Measurements from ENCODE around the gene TOGARAM2.

Gene TOGARAM2

DNA sequence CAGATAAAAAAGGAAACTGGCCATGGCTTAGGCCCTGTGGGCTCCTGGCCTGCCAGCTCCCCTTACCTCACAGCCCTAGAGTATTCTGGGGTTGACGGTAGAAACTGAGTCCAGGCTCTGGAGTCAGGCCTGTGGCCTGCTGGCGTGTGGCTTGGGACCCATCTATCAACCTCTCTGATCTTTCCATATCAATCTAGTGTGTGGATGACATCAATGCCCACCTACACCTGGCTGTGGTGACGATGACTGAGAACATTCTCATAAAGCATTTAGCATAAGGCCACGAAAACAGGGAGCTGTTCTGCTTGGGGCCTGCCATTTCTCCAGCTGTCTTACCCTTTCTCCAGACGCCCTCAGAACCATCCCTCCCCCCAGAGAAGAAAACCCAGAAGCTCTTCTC lies 75.4 kb downstream of the TOGARAM2 start:
- no peak for DNase-seq (ENCODE audit: low spot score)

DNA sequence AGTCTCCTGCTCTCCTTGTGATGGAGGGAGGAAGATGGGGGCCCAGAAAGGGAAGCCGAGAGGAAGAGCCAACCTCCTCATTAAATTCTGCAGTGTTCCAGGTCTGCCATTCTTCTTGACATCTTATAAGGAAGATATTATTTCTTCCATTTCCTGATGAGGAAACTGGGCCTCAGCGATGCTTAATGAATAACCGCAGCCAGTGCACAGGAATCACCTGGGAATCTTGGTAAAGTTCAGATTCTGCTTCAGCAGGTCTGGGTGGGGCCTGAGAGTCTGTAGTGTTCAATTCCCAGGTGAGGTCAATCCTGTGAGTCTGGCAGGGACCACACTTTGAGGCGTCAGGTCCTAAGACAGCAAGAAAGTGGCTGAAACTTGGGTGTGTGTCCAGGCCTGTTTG lies 75.9 kb downstream of the TOGARAM2 start:
- DNase-seq (ENCODE audit: low spot score) = no peak

DNA sequence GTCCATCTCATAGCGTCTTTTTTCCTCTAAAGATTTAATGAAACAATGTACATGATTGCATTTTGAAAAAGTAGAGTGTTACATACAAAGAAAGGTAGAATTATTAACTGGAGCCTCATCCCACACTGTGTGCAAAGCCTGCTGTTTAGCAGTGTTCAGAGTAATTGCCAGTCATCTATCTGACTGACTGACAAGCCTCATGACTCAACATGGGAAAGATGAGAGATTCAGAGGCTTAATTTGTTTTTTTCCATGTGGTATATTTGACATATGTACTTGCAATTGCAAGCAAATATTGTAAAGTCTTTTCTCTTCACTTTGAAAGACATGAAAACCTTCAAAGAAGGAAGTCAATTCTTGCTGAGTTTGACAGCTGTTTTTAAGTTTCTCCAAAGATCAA lies 78.5 kb downstream of the TOGARAM2 start:
- DNase-seq (ENCODE audit: low spot score) = no peak

DNA sequence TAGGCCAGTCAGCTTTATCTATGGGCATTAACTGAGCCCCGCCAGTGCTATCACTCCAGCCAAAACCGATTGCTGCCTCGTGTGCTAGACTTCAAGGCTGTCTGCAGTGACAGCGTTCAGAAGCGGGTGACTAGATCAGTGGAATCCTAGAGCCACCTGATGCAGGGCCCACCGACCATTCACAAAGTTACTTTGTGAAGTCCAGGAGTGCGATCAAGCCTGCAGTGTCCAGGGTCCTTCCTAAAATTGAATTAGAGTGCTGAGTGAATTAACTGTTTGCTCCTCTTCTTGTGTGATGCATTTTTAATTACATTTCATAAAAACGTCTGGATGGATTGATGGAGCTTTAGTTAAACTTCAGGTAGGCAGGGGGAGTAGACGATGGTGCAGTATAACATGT lies 79.3 kb downstream of the TOGARAM2 start:
- no peak for DNase-seq (ENCODE audit: low spot score)

DNA sequence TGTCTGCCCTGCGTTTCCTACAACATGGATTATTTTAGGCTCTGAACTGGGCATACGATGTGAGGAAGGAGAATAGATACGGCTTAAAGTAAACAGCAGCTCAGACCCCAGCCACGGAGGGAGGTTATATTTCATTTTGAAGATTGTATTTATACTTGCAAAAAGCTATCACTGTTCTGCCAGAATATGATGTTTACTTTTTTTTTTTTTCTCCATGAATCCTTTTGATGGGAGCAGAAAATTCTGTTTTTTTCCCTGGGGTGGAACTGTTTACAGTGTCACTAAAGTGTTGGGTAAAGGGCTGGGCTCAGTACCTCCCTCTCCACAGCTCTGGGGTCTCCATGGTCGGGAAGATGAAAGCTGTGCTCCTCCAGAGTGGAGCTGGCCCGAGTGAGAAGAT lies 80.1 kb downstream of the TOGARAM2 start:
- DNase-seq (ENCODE audit: low spot score) = no peak

DNA sequence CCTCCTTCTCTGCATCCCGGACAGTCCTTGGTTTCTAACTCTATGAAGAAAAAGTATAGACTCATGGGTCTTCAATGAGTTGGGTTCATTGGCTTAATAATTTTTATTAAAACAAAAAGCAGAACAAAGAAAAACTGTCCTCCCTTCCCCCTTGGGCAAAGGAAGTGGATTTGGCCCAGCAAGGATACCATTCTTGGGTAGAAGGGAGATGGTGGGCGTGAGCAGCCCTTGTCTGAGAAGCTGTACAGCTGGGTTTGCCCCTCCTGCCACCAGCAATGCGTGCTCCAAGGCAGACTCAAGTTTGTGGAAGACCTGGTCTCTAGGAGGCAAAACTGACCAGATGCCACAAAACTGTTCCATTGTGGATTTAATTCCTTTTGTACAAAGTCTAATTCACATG lies 80.5 kb downstream of the TOGARAM2 start:
- DNase-seq (ENCODE audit: low spot score) = no peak

DNA sequence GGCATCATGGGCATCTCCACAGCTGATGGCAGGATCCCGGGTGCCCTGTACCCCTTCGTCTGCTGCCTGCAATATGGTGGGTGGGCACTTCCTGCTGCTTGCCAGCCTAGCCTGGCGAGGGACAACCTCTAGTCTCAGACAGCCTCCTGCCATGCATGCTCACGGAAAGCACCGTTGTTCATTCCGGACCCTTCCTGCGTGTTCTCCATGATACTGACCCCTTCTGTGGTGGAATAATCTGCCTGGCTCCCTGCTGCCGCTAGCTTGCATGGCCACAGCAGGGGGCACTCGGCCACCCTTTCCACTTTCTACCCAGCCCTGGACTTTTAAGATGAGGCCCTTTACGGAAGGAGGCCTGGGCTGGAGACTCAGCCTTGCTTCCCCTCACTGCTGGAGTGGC lies 81.3 kb downstream of the TOGARAM2 start:
- no peak for DNase-seq (ENCODE audit: low spot score)

DNA sequence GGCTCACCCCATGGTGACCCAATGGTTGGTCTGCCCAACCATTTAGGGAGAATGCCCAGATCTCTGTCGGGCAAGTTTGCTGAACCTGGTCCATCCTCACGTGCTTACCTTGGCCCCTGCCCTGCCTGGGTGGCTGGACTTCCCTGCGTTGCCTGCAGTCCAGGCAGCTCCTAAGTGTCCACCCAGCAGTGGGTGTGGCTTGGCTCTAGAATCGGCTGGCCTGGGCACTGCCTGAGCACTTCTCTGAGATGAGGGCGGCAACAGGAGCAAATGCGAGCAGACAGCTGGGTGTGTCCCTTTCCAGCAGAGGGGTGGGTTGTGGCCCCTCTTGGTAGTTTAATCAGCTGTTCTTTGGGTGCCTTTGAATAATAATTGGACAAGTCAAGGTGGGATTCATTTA lies 82.0 kb downstream of the TOGARAM2 start:
- peak; percentile 39 for DNase-seq (ENCODE audit: low spot score)

DNA sequence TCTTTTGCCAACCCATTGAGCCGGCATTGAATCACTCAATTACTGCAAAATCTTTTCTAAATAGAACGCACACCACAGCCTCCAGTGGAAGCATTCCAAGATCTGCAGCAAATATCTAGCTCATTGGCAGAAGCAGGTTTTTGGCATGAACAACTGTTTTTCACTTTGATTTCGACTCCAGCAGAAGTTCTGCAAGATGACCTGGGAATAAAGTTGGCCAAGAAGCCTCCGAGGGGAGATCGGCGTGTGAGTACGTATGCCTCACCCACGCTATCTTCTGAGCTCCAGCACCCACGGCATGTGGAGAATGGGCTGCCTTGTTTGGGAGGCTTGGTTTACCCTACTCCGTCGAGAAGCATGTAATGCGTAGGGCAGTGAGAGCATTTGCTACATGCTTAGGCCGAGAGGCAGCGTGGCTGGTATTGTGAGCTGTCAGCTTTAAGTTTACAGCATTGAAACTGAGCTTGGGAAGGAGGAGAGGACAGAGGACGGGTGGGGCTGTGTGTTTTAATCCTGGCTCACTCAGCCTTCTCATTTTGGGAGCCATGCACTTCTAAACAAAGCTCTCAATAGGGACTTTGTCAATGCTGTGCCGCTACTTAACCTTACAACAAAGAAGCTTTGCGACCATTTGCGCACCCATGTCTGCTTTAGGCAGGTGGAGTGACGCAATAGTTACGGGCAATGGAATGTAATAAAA lies 82.7 kb downstream of the TOGARAM2 start:
- DNase-seq (ENCODE audit: low spot score) = no peak

DNA sequence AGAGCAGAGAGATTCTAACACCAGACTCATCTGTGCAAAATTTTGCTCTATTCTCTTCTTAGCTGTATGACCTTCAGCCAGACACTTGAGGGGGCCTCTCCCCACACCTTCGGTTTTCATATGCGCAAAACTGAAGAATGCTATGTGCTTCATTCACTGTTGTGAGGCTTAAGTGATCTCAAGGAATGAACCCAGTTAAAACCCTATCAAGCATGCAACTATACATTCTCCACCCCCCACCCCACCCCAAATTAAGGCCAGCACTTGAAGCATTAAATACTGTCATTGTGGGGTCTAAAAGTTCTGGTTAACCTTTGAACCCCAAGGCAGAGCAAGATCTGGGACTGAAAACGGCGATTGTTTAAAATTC lies 83.2 kb downstream of the TOGARAM2 start:
- DNase-seq (ENCODE audit: low spot score) = no peak

DNA sequence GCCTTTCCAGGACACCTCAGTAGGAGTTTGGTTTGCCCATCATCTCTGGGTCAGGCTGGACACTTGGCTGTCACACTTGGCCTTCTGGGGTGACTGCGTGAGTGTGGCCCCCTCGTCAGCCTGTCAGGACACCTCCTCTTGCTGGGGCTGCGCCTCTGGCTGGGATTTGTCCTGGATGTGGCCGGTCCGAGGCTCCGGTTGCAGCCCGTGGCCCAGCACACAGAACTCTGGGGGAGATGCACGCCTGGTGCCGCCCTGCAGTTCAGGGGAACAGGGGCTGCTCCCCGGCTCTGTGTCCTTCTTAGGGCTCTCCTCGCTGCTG lies 83.6 kb downstream of the TOGARAM2 start:
- no peak for DNase-seq (ENCODE audit: low spot score)

DNA sequence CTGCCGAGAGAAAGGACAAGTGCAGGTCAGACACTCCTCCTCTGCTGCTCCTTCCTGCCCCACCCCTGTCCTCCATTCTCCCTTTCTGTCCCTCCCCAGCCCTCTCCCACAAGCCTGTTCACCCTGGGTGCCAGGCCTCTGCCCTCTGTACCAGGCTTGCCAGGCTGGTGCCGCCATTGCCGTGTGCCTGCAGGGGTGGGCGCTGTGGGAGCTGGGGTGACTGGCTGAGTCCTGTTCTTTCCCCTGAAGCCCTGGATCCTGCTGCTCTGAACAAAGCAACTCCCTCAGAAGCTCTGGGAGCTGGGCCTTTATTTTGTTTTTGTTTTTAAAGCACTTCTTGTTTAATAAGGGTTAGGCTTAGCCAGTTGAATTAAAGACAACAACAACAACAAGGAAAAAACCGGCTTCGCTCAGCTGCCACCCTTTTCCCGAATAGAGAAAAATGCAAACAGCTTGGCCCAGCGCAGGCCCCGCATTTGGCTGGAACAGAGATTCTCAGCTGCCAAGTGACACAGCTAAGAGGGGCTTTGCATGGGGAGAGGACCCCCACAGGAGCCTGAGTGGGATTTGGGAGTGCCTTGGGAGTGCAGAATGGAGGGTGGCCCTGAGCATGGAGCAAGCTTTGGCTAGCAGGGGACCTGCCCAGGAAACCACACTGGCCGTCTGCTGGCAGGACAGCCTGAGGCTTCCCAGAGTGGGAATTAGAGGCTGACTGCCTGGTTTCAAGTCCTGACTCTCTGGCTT lies 84.1 kb downstream of the TOGARAM2 start:
- DNase-seq (ENCODE audit: low spot score) = no peak

DNA sequence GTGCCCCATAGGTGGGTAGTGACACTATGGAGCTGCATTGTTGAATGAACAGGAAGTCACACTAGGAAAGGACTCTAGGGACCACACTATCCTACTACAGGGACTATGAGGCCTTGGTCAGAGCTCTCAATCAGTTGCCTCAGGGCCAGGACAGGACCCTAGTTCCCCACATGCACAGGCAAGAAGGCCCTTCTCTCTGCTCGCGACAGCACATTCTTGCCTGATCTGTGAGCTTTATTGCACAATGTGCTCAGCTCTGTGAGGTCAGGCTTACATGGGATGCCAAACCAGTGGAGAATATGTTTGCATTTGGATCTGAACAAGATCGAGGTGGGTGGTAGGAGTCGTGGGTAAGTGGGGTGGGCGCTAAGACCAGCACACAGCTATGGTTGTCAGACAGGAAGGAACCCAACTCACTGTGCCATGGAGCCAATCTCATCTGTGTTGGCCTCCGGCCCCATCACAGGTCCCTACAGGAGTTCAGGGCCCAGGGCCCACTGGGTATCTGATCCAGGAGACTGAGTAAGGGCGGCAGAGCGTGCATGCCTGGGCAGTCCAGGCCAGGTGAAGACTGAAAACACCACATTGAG lies 85.3 kb downstream of the TOGARAM2 start:
- DNase-seq (ENCODE audit: low spot score) = no peak

DNA sequence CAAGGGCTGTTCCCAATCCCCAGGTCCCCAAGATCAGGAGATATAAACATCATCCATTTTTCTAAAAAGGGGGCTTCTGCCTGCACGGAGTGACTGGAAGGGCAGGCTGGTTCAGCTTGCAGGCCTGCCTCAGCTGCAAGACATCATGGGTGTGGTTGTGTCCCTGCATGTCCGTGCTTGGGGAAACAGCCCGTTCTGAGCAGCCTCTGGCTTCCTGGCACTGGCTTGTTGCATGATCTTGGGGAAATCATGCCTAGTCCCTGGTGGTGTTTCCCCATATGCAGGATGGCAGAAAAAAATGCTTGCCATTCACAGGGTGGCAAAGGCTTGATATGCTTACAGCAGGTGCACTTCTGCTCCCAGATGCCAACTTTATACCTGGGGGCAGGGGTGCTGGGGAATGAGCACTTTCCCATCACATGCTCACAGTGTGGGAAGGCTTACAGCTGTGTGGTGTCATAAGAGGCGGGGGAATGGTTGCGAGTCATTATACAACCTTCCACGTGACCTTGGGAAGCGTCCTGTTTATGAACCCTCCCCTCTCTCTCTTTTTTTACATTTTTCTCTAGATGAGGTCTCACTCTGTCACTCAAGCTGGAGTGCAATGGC lies 86.0 kb downstream of the TOGARAM2 start:
- DNase-seq (ENCODE audit: low spot score) = no peak

DNA sequence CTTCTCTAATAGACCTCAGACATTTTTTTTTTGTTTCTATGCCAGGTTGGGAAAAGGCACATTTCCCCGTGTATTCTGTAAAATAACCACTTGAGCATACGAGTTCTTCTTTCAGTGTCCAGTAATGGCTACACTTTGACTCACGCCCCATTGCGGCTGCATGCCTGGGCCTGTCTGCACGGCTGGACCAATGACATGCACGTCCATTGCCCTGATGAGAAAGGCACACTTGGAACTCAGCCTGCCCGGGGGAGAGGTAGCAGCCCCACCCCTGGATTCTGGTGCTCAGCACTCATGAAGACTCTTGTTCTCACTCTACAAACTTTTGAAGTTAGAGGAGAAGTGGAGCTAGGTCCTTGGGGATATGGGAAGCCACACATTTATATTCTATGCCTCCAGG lies 87.4 kb downstream of the TOGARAM2 start:
- DNase-seq (ENCODE audit: low spot score) = no peak

DNA sequence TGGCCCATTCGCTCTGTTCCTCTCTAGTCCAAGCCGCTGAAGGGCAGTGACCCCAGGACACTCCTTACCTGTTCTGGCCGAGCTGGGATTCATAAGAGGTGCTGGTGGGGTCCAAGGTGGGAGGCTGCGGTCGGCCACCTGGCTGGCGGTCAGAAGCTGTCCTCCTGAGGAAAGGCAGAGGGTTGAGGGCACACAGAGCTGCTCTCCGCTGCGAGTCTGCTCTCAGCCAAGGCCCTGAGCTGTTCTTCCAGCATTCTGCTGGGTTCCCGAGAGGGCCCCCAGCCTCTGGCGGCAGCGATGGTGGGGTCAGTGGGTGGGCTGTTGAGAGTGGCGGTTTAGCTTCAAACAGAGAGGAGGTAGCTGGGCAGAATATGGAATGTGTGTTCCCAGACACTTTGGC lies 89.4 kb downstream of the TOGARAM2 start:
- DNase-seq (ENCODE audit: low spot score) = no peak

DNA sequence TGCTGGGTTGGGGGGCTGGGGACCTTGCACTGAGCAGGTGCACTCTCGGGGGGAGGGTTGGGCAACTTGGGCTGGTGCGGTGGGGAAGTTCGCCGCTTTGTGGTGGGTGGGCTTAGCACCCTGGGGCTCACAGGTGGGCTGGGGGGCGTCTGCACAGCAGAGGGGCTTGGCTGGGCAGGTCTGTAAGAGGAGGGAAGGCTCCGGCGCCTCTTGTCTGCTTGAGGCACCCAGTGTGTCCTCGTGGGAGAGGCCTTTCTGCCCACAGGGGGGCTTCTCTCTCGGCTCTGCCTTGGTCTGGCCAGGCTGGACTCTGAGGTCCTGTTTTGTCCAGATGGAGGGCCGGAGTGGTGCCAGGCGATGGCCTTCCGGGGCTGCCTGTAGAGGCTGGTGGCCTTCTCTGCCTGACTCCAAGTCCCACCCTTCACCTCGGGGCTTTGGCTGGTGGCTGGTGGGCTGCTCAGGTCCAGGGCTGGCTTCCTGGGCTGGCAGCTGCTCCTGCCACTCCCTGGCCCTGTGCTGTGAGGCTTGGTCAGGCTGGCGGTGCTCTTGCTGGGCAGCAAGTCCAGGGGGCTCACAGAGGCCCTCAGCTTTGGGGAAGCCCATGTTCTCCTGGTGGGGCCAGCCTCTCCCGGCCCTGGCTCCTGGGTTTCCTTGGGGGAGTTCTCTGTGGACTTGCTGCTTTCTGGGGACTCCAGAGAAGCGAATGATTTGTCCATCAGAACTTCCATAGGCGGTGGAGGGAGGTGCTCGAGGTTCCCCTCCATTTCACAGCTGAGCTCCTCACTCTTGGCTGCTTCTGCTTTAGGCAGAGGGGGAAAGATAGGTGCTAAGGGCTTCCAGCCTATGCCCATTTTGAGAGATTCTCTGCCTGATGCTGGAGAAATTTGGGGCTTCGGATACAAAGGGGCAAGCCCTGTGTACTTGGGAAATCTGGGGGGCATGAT lies 90.2 kb downstream of the TOGARAM2 start:
- no peak for DNase-seq (ENCODE audit: low spot score)

DNA sequence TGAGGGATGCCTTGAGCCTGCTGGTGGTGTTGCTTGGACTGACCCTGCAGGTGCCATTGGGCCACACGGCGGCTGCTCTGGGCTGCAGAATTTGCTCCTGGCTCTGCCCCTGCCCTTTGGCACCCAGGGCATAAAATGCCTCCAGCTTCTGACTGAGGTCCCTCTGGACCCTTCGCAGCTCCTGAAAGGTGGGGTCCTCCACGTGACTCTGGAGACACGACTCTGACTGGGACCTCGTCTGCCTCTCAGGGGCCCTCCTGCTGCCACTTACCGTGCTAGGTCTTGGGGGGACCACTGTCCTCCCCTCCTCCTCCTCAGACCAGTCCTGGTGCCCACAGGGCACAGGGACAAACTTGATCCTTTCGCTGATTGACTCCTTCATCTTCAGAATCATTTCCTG lies 91.2 kb downstream of the TOGARAM2 start:
- DNase-seq (ENCODE audit: low spot score) = no peak

DNA sequence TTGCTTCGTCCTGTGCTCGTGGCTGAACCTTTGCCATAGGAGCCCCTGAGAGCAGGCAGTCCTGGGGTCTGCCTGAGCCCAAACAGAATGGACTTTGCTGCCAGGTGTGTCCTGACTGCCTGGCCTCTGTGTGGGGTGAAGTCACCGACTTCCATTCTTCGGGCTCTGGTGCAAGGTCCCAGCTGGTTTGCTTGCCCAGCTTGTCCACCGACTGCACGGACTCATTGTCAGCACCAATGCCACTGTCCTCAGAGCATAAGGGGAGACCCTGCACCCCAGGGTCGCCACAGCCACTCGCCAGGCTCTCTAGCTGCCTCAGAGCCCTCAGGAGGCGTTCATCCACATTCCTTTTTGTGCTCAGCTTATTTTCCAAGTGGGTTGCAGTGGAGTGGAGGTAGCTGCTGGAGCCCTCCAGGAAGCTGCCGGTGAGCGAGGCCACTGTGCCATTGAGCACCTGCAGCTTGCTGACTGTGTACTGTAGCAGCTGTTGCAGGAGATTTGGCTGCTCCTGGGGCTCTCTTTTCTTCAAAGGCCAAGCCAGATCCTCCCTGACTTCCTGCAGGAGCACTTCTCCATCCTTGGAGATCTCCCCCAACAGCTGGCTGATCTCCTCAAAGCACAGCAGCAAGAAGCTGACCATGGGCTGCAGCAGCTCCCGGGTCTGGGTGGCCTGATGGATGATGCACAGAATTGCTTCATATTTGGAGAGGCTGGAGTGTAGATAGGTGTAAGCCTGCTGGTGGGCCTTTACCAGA lies 92.0 kb downstream of the TOGARAM2 start:
- no peak for DNase-seq (ENCODE audit: low spot score)

DNA sequence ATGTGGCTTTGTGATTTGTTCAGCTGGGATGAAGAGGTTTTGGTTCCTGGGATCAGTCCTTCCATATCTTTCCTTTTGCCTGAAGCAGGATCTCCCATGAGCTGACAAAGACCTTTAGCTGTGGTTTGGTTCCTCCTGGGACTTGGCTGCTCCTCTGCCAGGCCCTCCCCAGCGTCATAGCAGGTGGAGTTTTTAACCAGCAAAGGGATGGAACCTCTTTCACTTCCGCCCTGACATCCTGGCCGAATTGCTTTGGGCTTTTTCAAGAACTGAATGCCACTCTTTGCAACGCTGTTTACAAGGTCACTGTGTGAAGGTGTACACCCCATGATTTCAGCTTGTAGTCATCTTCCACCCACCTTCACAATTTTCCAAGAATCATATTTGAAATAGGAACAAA lies 92.8 kb downstream of the TOGARAM2 start:
- DNase-seq (ENCODE audit: low spot score) = no peak

DNA sequence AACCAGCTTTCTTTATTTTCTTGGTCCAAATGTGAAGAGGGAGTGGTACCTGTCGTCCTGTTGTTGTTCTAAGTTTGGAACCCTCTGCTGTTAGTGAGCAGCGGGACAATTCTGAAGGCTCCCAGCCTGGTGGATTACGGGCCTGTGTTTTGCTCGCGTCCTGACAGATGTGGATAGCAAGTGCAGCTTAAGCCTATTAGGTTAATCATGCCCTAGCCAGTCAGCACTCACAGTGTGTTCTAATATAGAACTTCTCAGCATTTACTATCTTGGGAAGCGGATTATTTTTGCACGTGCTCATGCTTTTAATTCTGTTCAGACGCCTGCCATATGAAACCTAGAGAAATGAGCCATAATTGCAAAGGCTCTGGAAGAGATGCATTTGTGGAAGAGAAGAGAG lies 93.3 kb downstream of the TOGARAM2 start, which contains the start of gene PCARE:
Gene PCARE (minus strand): TSS at position 113 of the 400 bp plus-strand sequence. CDS start 262 bp downstream, outside the sequence.
- no peak for DNase-seq (ENCODE audit: low spot score)

Data from iPS-NIHi11 (cell line).